C4-2B (cell line): ENCODE data around the gene RSPH10B2.
"Not testable (repeated sequence)": the region's sequence is repeated elsewhere in the genome, so short reads cannot be mapped to it uniquely, and the experiment has no call there.

Source experiments
- H3K27ac ChIP-seq: fragments of 450-650 bp; 2 replicates; pipeline ENCODE4 v1.5.1; 2017
- CTCF ChIP-seq: fragments of 450-650 bp; conservative IDR thresholded peaks from 2 replicates; pipeline ENCODE4 v1.5.1; 2017; ENCODE audit warnings: mild to moderate bottlenecking
- ZFX ChIP-seq: fragments of 450-650 bp; IDR thresholded peaks from 2 replicates; pipeline ENCODE4 v1.6.1; 2017

RSPH10B2 gene

DNA sequence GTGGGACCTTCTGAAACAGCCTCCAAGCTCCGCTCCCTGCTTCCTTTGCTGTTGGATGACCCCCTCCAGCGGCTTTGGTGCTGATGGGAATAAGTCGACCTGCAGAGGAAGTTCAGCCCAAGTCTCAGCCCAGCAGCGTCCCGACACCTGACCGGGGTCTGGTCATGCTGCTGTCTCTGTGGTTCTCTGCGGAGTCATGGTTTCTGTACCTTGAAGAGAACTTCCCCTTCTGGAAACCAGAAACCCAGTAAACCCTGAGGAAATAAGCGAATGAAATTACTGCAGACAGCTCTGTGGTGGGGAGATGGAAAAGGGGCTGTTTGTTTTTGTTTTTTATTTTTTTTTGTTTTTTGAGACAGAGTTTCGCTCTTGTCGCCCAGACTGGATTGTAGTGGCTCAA, 28.9 kb upstream of the RSPH10B2 start:
- no peak overlapping the region for H3K27ac ChIP-seq
- TF ChIP-seq ZFX: no peak
- no peak for TF ChIP-seq CTCF

GRCh38 chr7:6726341-6726740, 27.6 kb upstream of the RSPH10B2 start:
- H3K27ac ChIP-seq: not testable (repeated sequence)

DNA sequence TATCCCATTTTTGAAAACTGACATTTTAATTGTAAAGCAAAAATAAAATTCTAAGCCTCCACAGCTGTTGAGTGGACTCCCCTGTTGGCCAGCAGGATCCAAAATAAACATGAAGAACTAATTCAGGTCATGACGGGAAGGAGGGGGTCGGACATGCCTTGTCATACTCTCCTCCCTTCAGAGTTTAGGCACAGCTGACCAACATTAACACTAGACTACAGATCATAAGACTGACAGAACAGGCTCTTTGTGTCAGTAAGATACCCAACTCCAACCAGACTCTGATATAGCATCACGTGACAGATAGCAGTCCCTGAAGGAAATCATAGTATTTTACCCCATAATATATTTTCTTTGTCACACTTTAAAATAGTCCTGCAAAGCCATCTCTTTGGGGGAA, 26.2 kb upstream of the RSPH10B2 start:
- TF ChIP-seq ZFX (no peak), CTCF (no peak)
- H3K27ac ChIP-seq: no peak overlapping the region

DNA sequence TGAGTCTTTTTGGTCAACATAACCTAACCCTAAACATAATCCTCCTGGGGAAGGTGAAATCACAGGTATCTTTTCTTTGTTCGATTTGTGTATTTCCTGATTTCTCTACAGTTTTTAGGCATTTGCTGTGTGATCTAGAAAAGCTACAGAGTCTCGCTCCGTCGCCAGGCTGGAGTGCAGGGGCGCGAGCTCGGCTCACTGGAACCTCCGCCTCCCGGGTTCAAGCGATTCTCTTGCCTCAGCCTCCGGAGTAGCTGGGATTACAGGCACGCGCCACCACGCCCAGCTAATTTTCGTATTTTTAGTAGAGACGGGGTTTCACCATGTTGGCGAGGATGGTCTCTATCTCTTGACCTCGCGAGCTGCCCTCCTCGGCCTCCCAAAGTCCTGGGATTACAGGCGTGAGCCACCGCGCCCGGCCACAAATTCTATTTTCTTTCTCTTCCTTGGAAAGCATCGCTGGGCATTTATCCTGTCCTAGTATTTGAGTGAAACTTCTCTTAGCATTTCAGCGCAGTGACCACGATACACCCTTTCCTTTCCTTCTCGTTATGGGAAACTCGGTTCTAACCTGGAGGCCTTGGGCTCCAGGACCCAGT, 24.9 kb upstream of the RSPH10B2 start:
- H3K27ac ChIP-seq: peak overlapping the region; percentile 85

DNA sequence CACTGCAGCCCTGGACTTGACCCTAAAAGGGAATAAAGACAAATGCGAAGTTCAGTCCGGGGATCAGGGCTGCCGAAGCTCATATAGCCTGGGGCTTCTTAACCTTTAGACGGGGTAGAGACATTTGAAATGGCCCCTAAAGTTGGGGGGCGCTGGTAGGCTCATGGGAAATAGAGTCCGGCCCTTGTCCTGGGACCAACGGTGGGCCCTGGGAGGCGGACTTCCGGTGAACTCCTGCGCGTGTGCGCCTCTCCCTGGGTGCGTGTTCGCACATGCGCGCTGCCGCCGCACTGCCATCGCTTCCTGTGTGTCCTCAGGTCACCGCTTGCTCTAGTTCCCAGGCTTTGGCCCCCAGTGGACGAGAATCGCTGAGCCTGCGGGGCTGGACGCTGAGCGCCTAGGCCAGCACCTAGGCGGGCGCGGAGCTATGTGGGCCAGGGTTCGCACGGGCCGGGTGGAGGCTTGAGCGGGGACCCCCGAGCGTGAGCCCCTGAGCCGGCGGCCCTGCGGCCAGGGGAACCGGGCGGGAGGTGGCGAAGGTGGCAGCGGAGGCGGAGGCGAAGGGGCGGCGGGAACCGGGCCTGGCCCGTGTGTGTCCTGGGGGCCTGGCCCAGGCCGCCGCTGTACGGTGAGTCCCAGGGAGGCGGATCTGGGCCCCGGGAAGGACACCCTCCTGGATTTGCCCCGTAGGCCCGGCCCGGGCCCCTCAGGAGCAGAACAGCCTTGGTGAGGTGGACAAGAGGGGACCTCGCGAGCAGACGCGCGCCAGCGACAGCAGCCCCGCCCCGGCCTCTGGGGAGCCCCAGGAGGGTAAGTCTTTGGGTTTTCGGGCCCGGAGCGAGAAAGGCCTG, 24.2 kb upstream of the RSPH10B2 start:
- TF ChIP-seq ZFX: peak; percentile 95
- no peak for TF ChIP-seq CTCF
- H3K27ac ChIP-seq: peak overlapping the region; percentile 85

DNA sequence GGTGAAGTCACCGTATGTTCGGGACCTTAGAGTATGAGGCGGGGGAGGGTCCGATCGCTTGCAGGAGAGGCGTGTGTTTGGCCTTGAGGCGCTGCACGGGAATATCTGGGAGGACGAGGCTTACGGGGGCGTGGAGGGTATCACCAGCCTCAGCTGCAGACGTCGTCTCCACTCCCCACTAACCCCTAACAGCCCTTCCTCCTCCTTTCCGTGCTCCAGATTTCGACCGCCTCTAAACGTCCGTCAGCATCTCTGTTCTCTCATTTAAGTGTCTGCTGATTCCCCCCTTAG, 23.6 kb upstream of the RSPH10B2 start:
- TF ChIP-seq ZFX: no peak
- TF ChIP-seq CTCF: no peak
- H3K27ac ChIP-seq: peak overlapping the region; percentile 85

DNA sequence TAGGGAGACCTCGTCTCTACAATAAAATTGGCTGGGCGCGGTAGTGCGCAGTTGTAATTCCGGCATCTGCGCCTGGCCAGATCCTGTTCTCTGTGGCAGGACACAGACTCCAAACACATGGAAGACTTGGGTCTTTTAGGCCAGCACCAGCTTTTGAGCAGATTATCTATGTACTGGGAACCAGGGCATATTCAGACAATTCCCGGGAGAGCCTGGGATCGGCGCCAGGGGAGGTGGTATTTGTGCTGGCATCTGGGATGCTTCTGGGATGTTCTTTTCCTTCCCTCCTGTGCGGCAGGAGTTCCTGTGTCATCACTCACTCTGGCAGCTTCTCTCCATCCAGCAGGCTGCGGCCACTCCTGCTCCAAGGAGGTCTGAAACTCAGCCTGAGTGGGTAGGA, 15.5 kb upstream of the RSPH10B2 start:
- not testable (repeated sequence) for H3K27ac ChIP-seq

- not testable (repeated sequence) for H3K27ac ChIP-seq
These were observed 9.3 kb upstream of the RSPH10B2 start for GRCh38 chr7:6744410-6745100.

GRCh38 chr7:6749335-6749734, 4.6 kb upstream of the RSPH10B2 start:
- not testable (repeated sequence) for H3K27ac ChIP-seq

DNA sequence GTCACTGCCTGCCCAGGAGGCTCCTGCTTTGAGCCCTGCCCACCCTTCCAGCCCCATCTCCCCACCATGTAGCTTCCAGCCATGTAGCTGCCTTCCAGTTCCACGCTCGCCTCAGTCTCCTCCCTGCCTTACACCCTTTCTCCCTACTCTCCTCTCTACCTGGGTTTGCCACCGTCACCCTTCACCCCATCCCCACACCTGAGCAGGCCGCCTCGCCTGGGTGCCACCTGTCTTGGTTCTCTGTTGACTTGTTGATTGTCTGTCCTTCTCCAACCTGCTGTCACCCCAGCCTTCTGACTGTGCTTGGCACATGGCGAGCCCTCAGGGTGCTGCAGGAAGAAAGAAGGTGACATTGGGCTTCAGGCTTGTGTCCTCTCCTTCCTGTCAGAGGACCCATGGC, 3.7 kb upstream of the RSPH10B2 start:
- H3K27ac ChIP-seq: not testable (repeated sequence)

- H3K27ac ChIP-seq: not testable (repeated sequence)
These were observed 7.3 kb downstream of the RSPH10B2 start for GRCh38 chr7:6761186-6761585.

GRCh38 chr7:6781581-6781980, 27.7 kb downstream of the RSPH10B2 start:
- not testable (repeated sequence) for H3K27ac ChIP-seq

GRCh38 chr7:6789353-6789752, 35.5 kb downstream of the RSPH10B2 start:
- H3K27ac ChIP-seq: not testable (repeated sequence)

GRCh38 chr7:6792113-6792872, 38.4 kb downstream of the RSPH10B2 start:
- H3K27ac ChIP-seq: not testable (repeated sequence)

- not testable (repeated sequence) for H3K27ac ChIP-seq
These were observed 40.4 kb downstream of the RSPH10B2 start for GRCh38 chr7:6794276-6794675.

DNA sequence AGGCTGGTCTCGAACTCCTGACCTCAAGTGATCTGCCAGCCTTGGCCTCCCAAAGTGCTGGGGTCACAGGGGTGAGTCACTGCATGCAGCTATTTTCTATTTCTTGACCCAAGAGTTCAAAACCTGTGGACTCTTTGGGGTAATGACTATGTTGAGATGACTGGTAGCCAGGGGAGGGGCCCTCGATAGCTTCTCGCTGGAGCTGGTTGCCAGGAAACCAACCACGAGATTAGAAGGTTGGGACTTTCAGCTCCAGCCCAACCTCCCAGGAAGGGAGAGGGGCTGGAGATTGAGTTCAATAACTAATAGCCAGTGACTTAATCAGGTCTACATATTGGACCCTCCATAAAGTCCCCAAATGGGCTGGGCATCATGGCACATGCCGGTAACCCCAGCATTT, 43.3 kb downstream of the RSPH10B2 start:
- not testable (repeated sequence) for H3K27ac ChIP-seq
